ENCODE measurements around the gene CYP1A2. TPM values are rescaled to one million over a fixed set of nuclear protein-coding genes. Genes with fewer than 3 reads are reported as not detected.
A peak's percentile ranks its signal among the peaks of the same experiment; 100 is the strongest.

The CYP1A2 gene
- total and polyA plus RNA-seq, 2 of the 13 experiments (the other 11 are each of a cell fraction or from before 2014, with no cell fraction given) = 0.07 TPM; not detected in 1

- TF ChIP-seq, protein P1, sequence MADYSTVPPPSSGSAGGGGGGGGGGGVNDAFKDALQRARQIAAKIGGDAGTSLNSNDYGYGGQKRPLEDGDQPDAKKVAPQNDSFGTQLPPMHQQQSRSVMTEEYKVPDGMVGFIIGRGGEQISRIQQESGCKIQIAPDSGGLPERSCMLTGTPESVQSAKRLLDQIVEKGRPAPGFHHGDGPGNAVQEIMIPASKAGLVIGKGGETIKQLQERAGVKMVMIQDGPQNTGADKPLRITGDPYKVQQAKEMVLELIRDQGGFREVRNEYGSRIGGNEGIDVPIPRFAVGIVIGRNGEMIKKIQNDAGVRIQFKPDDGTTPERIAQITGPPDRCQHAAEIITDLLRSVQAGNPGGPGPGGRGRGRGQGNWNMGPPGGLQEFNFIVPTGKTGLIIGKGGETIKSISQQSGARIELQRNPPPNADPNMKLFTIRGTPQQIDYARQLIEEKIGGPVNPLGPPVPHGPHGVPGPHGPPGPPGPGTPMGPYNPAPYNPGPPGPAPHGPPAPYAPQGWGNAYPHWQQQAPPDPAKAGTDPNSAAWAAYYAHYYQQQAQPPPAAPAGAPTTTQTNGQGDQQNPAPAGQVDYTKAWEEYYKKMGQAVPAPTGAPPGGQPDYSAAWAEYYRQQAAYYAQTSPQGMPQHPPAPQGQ (CRISPR knock-in tag; IDR thresholded peaks at IDR 0.05; ENCODE audit: borderline replicate concordance) = no peak
- TF ChIP-seq ZNF414 (CRISPR knock-in tag; IDR thresholded peaks at IDR 0.05) (0 out of 2 replicates have a peak, but pooled peaks have one; percentile 25), ZNF556 (CRISPR knock-in tag; IDR thresholded peaks at IDR 0.05; ENCODE audit: borderline replicate concordance) (0 out of 2 replicates have a peak, but pooled peaks have one; percentile 33), SNAI1 (CRISPR knock-in tag; IDR thresholded peaks at IDR 0.05; ENCODE audit: borderline replicate concordance) (no peak), GLMP (CRISPR knock-in tag; IDR thresholded peaks at IDR 0.05; ENCODE audit: borderline replicate concordance) (no peak), MYNN (CRISPR knock-in tag; IDR thresholded peaks at IDR 0.05; ENCODE audit: low read depth) (no peak), RCOR2 (CRISPR knock-in tag; IDR thresholded peaks at IDR 0.05) (no peak), NCOA5 (CRISPR knock-in tag; IDR thresholded peaks at IDR 0.05) (no peak), CBX1 (IDR thresholded peaks at IDR 0.05; ENCODE audit: low read depth) (no peak), ZSCAN12 (CRISPR knock-in tag; IDR thresholded peaks at IDR 0.05) (no peak), ZHX2 (IDR thresholded peaks at IDR 0.05; ENCODE audit: low read depth) (no peak), ZHX2 (CRISPR knock-in tag; IDR thresholded peaks at IDR 0.05; ENCODE audit: borderline replicate concordance) (no peak), KDM5B (CRISPR knock-in tag; IDR thresholded peaks at IDR 0.05; ENCODE audit: borderline replicate concordance) (no peak), ZNF777 (CRISPR knock-in tag; IDR thresholded peaks at IDR 0.05) (no peak), ZNF281 (CRISPR knock-in tag; IDR thresholded peaks at IDR 0.05; ENCODE audit: borderline replicate concordance) (peak; percentile 87; the same call in 1 of the 2 replicates)
These were observed 51.4 kb downstream of the CYP1A2 start (continued) for GRCh38 chr15:74799856-74800558.
